Right atrium auricular region (tissue), 2 donors: ENCODE results near the gene UPK3BL2. TPM values are rescaled to one million over a fixed set of nuclear protein-coding genes. Genes with fewer than 3 reads are reported as not detected.
"Not testable (repeated sequence)": the region's sequence is repeated elsewhere in the genome, so short reads cannot be mapped to it uniquely, and the experiment has no call there.

Experiments
- DNase-seq: peaks from one replicate; pipeline ENCODE4 v3.0.0-alpha.2; 2019; ENCODE audit warnings: low spot score
- H3K27ac ChIP-seq, 2 donors: fragments of 200-600 bp; sonication (generic); 1 replicate in 1 of 2; 2 replicates in 1 of 2; pipeline ENCODE4 v1.5.1; 2016 to 2019
- H3K27me3 ChIP-seq, 2 donors: fragments of 200-600 bp; sonication (generic); one replicate each; pipeline versions ENCODE4 v1.5.1 to v1.6.0; 2017 to 2019
- H3K36me3 ChIP-seq: fragments of 200-600 bp; sonication (generic); one replicate; pipeline ENCODE4 v1.5.1; 2016
- H3K4me1 ChIP-seq, 2 donors: fragments of 200-600 bp; sonication (generic); one replicate each; pipeline versions ENCODE4 v1.5.1 to v1.6.0; 2017 to 2019
- H3K4me3 ChIP-seq, 2 donors: fragments of 200-600 bp; sonication (generic); 1 replicate in 1 of 2; 2 replicates in 1 of 2; pipeline ENCODE4 v1.5.1; 2017 to 2019; ENCODE audit warnings: mild to moderate bottlenecking in 1 of 2, moderate library complexity in 1 of 2
- H3K9me3 ChIP-seq, 2 donors: fragments of 200-600 bp; sonication (generic); one replicate each; pipeline ENCODE4 v1.5.1; 2019
- total RNA-seq, 2 donors: library from RNA; depleted of rRNA; stranded (reverse); fragments of >200 nt; gene quantifications; one replicate each; pipeline ENCODE4 v1.1.0, GENCODE V29; 2016

UPK3BL2 gene
- total RNA-seq, 2 donors from 2014 or later, result 0.83 to 0.89 TPM

- H3K4me1 ChIP-seq, H3K36me3 ChIP-seq, H3K27ac ChIP-seq, DNase-seq, H3K27me3 ChIP-seq, H3K4me3 ChIP-seq, H3K9me3 ChIP-seq: not testable (repeated sequence)
These were observed 27.6 kb downstream of the UPK3BL2 start for GRCh38 chr7:102515889-102516288.

- not testable (repeated sequence) for H3K4me1 ChIP-seq, H3K9me3 ChIP-seq, DNase-seq, H3K4me3 ChIP-seq, H3K27ac ChIP-seq, H3K36me3 ChIP-seq, H3K27me3 ChIP-seq
These were observed 28.4 kb downstream of the UPK3BL2 start for GRCh38 chr7:102514881-102515721.

GRCh38 chr7:102512642-102513221 is 30.8 kb downstream of the UPK3BL2 start:
- not testable (repeated sequence) for H3K4me1 ChIP-seq, H3K36me3 ChIP-seq, H3K27me3 ChIP-seq, H3K9me3 ChIP-seq
- H3K27ac ChIP-seq, result peak overlapping the region; percentile 49 to 64
- DNase-seq, result peak; percentile 58
- H3K4me3 ChIP-seq, result peak overlapping the region in 1 of 2 donors; percentile 27

GRCh38 chr7:102511860-102512522 is 31.5 kb downstream of the UPK3BL2 start:
- not testable (repeated sequence) for H3K4me1 ChIP-seq, H3K4me3 ChIP-seq, H3K27ac ChIP-seq, H3K9me3 ChIP-seq, H3K27me3 ChIP-seq, DNase-seq, H3K36me3 ChIP-seq

GRCh38 chr7:102510575-102510974 is 32.9 kb downstream of the UPK3BL2 start:
- H3K4me3 ChIP-seq, H3K9me3 ChIP-seq, H3K36me3 ChIP-seq, H3K27ac ChIP-seq, H3K27me3 ChIP-seq, H3K4me1 ChIP-seq: not testable (repeated sequence)
- DNase-seq, result peak; percentile 50

- H3K4me1 ChIP-seq, H3K27ac ChIP-seq, H3K27me3 ChIP-seq, H3K9me3 ChIP-seq, H3K4me3 ChIP-seq, H3K36me3 ChIP-seq: not testable (repeated sequence)
- DNase-seq, result peak; percentile 43
These were observed 35.9 kb downstream of the UPK3BL2 start for GRCh38 chr7:102507410-102508088.

- peak; percentile 58 for DNase-seq
- H3K36me3 ChIP-seq, H3K27me3 ChIP-seq, H3K4me1 ChIP-seq, H3K27ac ChIP-seq, H3K4me3 ChIP-seq, H3K9me3 ChIP-seq: not testable (repeated sequence)
These were observed 38.0 kb downstream of the UPK3BL2 start for GRCh38 chr7:102505298-102506185.

- not testable (repeated sequence) for H3K4me1 ChIP-seq, H3K27ac ChIP-seq, DNase-seq
These were observed 40.4 kb downstream of the UPK3BL2 start for GRCh38 chr7:102503141-102503540.

GRCh38 chr7:102498321-102498720 is 45.2 kb downstream of the UPK3BL2 start:
- not testable (repeated sequence) for H3K4me3 ChIP-seq, DNase-seq, H3K27me3 ChIP-seq, H3K27ac ChIP-seq, H3K36me3 ChIP-seq, H3K4me1 ChIP-seq, H3K9me3 ChIP-seq

More at GRCh38 chr7:102503141-102503540, 40.4 kb downstream of the UPK3BL2 start:
- H3K36me3 ChIP-seq, H3K4me3 ChIP-seq, H3K27me3 ChIP-seq, H3K9me3 ChIP-seq: not testable (repeated sequence)

GRCh38 chr7:102497308-102497707 is 46.2 kb downstream of the UPK3BL2 start:
- H3K27ac ChIP-seq, H3K27me3 ChIP-seq, H3K9me3 ChIP-seq, H3K4me3 ChIP-seq, H3K36me3 ChIP-seq, H3K4me1 ChIP-seq: not testable (repeated sequence)
- DNase-seq, result peak; percentile 34

GRCh38 chr7:102496861-102497260 is 46.6 kb downstream of the UPK3BL2 start:
- H3K9me3 ChIP-seq, H3K27me3 ChIP-seq, H3K4me3 ChIP-seq, H3K4me1 ChIP-seq, H3K36me3 ChIP-seq, H3K27ac ChIP-seq: not testable (repeated sequence)
- peak; percentile 28 for DNase-seq

- not testable (repeated sequence) for H3K27me3 ChIP-seq, H3K36me3 ChIP-seq, H3K9me3 ChIP-seq, H3K4me1 ChIP-seq, H3K27ac ChIP-seq, DNase-seq, H3K4me3 ChIP-seq
These were observed 48.9 kb downstream of the UPK3BL2 start for GRCh38 chr7:102494473-102495149.

GRCh38 chr7:102494026-102494425 is 49.5 kb downstream of the UPK3BL2 start:
- DNase-seq, H3K27me3 ChIP-seq, H3K36me3 ChIP-seq, H3K9me3 ChIP-seq, H3K27ac ChIP-seq, H3K4me1 ChIP-seq: not testable (repeated sequence)
- peak overlapping the region in 1 of 2 donors; percentile 33 for H3K4me3 ChIP-seq
